Heart left ventricle (tissue), 16 donors: ENCODE data around the gene STN1. TPM values are rescaled to one million over a fixed set of nuclear protein-coding genes. Genes with fewer than 3 reads are reported as not detected.

ENCODE experiments used
- ATAC-seq, 4 donors: fragments of 200-7000 bp; cut with Tn5 transposase; one replicate each; pipeline ENCODE4 v1.9.1; 2020 to 2022; ENCODE audit warnings: moderate library complexity in 4 of 4, mild to moderate bottlenecking in 3 of 4, moderate number of reproducible peaks in 1 of 4
- DNase-seq, 5 donors: peaks; one replicate each; pipeline ENCODE4 v3.0.0-alpha.2; 2020
- H3K27ac ChIP-seq, 12 donors: fragments of 200-600 bp; sonication (generic) in 4 of 12; one replicate each; pipeline versions ENCODE4 v1.5.0 to v1.8.0; 2016 to 2022; ENCODE audit warnings: mild to moderate bottlenecking in 2 of 12
- H3K27me3 ChIP-seq, 9 donors: fragments of 200-600 bp; sonication (generic) in 2 of 9; one replicate each; pipeline versions ENCODE4 v1.5.1 to v1.8.0; 2016 to 2022; ENCODE audit warnings: mild to moderate bottlenecking in 3 of 9
- H3K36me3 ChIP-seq, 9 donors: fragments of 200-600 bp; sonication (generic) in 2 of 9; one replicate each; pipeline versions ENCODE4 v1.5.0 to v1.8.0; 2018 to 2022; ENCODE audit warnings: mild to moderate bottlenecking in 2 of 9
- H3K4me1 ChIP-seq, 12 donors: fragments of 200-600 bp; sonication (generic) in 4 of 12; one replicate each; pipeline versions ENCODE4 v1.5.0 to v1.8.0; 2016 to 2022; ENCODE audit warnings: mild to moderate bottlenecking in 3 of 12
- H3K4me3 ChIP-seq, 12 donors: fragments of 200-600 bp; sonication (generic) in 4 of 12; one replicate each; pipeline versions ENCODE4 v1.5.0 to v1.8.0; 2017 to 2022; ENCODE audit warnings: mild to moderate bottlenecking in 9 of 12, moderate library complexity in 4 of 12
- H3K9me3 ChIP-seq, 12 donors: fragments of 200-600 bp; sonication (generic) in 4 of 12; one replicate each; pipeline versions ENCODE4 v1.5.0 to v1.8.0; 2016 to 2022; ENCODE audit warnings: mild to moderate bottlenecking in 1 of 12
- POLR2A ChIP-seq, 2 donors: fragments of 450-650 bp; IDR thresholded peaks; one replicate each; pipeline ENCODE4 v1.6.1; 2017; ENCODE audit warnings: antibody characterized with exemption in 2 of 2, mild to moderate bottlenecking in 2 of 2, moderate library complexity in 2 of 2
- WGBS, 4 donors: extraction: QIAGEN DNeasy Blood & Tissue Kit in 2 of 4; methylation state at CpG; one replicate each; pipeline versions ENCODE4 v1.1.5 to v1.1.7; 2013 to 2018; 5-methylcytosine and 5-hydroxymethylcytosine counted together
- intact Hi-C, 10 donors: fragments of 100-400 bp; cut with DNase I; formaldehyde crosslinking; loops; one replicate each; pipeline versions ENCODE4 v1.11.1 to v1.14.2; 2022
- polyA plus RNA-seq, 2 donors: library from polyadenylated mRNA; stranded (reverse); fragments of 200-250 nt; gene quantifications; one replicate each; pipeline ENCODE4 v1.2.3, GENCODE V29; 2013
- total RNA-seq, 9 donors: library from RNA; depleted of rRNA in 2 of 9; stranded (reverse); fragments of >200 nt in 2 of 9; fragmentation: NEBNext Ultra II Directional in 3 of 9; extraction: Animal tissue kit (Norgen Biotek cat#: 25700) in 3 of 9; gene quantifications; one replicate each; pipeline versions ENCODE4 v1.1.0 to v1.2.4, GENCODE V29; 2016 to 2023
- TF ChIP-seq, protein P1 (sequence below), 12 donors: fragments of 200-600 bp; sonication (generic) in 4 of 12; IDR thresholded peaks; one replicate each; pipeline versions ENCODE4 v1.5.0 to v1.8.0; 2018 to 2022; ENCODE audit warnings: antibody characterized with exemption in 12 of 12, mild to moderate bottlenecking in 5 of 12
- donor health status: ischemic (EF 13 %, LVEDD 7.1; RV severe dilation, severe dysfunction).
- donor health status: healthy with polysubstance abuse.
- donor health status: DM: no; HTN: yes; CAD: no.
- donor health status: DM: no; HTN: no; CAD: no.
- donor health status: ischemic (EF 25% LVEDD 6.9; RV normal size, moderate dysfunction).
- donor health status: ischemic (EF 25% LVEDD 5.7; RV mildly dilated, moderate dysfunction).
- donor health status: healthy.
- donor health status: DM: yes; HTN: yes; CAD: no.
- donor health status: ischemic (EF 35%, LVEDD 5.7; RV mildly dilated, moderate dysfunction).
- donor health status: nonischemic (EF 11% LVEDD 7.7; RV severe dilation, severe dysfunction).
- donor health status: DM: yes; HTN: yes; CAD: no.
- donor health status: PGD.
- donor health status: ischemic (EF 29% LVEDD 5.4; RV normal size, mild dysfunction).
- donor health status: nonischemic (EF 23%, LVEDD 6.1; RV moderate dilation, normal function).

STN1 gene
- total and polyA plus RNA-seq, 11 donors, result 23.1 to 53.1 (median 32.7) TPM

DNA sequence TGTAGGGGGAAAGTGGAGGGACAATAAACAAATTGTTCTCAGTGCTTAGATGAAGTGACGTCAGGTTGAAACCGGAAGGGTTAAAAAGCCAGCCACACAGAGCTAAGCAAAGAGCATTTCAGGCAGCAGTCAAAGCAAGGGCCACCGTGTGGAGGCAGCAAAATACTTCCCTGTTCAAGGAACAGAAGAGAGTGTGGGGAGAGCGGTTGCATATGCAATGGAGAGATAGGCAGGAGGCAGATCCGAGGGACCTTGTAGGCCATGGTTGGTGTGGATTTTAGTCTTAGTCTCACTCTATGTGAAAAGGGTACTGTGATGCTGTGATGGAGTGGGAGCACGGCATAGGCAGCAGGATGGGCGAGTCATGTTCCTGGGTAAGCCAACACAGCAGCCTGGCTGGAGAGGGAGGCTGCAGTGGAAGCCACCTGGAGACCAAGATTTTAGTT is 3.8 kb upstream of the STN1 start:
- intact Hi-C loops, result loop anchor here in 3 of 10 donors (5.0 kb wide), 3 partner anchors 36 to 46 kb away; partner anchors contain the start of gene SLK (in 1 of the 3)
- Histone ChIP-seq H3K27me3 (no peaks in the 10 kb centered on the region), H3K27ac (no peak overlapping the region), H3K36me3 (no peaks in the 10 kb centered on the region), H3K4me3 (no peak overlapping the region), H3K4me1 (peaks cover 0 to 17% (median 12%) of the 10 kb centered on the region in 12 donors), H3K9me3 (no peaks in the 10 kb centered on the region)
- no peak for DNase-seq
- TF ChIP-seq, protein P1, sequence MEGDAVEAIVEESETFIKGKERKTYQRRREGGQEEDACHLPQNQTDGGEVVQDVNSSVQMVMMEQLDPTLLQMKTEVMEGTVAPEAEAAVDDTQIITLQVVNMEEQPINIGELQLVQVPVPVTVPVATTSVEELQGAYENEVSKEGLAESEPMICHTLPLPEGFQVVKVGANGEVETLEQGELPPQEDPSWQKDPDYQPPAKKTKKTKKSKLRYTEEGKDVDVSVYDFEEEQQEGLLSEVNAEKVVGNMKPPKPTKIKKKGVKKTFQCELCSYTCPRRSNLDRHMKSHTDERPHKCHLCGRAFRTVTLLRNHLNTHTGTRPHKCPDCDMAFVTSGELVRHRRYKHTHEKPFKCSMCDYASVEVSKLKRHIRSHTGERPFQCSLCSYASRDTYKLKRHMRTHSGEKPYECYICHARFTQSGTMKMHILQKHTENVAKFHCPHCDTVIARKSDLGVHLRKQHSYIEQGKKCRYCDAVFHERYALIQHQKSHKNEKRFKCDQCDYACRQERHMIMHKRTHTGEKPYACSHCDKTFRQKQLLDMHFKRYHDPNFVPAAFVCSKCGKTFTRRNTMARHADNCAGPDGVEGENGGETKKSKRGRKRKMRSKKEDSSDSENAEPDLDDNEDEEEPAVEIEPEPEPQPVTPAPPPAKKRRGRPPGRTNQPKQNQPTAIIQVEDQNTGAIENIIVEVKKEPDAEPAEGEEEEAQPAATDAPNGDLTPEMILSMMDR (IDR thresholded peaks at IDR 0.05), result peak in 1 of 12 donors; percentile 10
- no peak for TF ChIP-seq POLR2A (IDR thresholded peaks at IDR 0.05)
- ATAC-seq, result no peak
- 45 to 53% (median 48%) methylated on average over 7 of the region's 7 CpGs for WGBS, 4 donors

DNA sequence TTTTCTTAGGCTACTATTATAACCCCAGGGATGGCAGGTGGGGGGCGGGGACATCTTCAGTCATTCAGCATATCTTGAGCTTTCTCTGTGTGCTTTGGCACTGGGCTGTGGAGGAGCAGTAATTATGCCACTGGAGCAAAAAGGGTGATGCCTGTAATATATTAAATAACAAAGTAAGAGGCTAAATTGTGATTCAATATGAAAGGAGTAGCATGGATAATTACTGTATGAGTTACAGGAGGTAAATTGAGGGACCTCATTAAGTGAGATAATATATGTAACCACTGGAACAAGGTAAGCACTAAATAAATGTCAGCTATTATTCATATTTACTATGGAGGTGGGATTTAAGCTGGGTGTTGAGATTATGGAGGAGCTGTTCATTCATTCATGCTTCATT is 3.3 kb upstream of the STN1 start:
- ATAC-seq, result no peak
- no peak for TF ChIP-seq POLR2A (IDR thresholded peaks at IDR 0.05)
- TF ChIP-seq, protein P1 (IDR thresholded peaks at IDR 0.05), result no peak
- H3K9me3 ChIP-seq, result no peaks in the 10 kb centered on the region
- DNase-seq, result no peak
- H3K27me3 ChIP-seq, result no peaks in the 10 kb centered on the region
- H3K4me1 ChIP-seq, result peaks cover 0 to 22% (median 17%) of the 10 kb centered on the region in 12 donors
- no peaks in the 10 kb centered on the region for H3K36me3 ChIP-seq
- H3K4me3 ChIP-seq, result no peak overlapping the region
- intact Hi-C loops, result loop anchor here in 3 of 10 donors (5.0 kb wide), 3 partner anchors 36 to 46 kb away; partner anchors contain the start of gene SLK (in 1 of the 3)
- H3K27ac ChIP-seq, result no peak overlapping the region
- 95 to 98% (median 96%) methylated on average over 1 of the region's 1 CpG for WGBS, 4 donors

DNA sequence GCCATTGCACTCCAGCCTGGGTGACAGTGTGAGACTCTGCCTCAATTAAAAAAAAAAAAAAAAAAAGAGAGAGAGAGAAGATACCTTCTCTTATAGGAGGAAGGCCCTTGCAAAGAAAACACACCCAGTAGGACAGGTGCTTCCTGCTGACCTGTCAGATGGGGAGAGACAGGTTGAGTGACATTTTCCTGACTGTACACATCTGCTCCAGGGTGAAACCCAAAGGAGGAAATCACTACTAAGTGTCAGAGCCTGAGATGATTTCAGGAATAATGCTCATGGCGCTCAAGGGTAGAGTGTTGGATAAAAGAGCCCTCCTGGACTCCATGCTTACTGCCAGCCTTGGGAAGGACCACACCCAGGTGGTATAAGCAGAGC is 1.7 kb upstream of the STN1 start:
- Histone ChIP-seq H3K9me3 (peaks cover 0 to 4% (median 0%) of the 10 kb centered on the region in 12 donors), H3K27me3 (no peaks in the 10 kb centered on the region), H3K4me3 (no peak overlapping the region), H3K27ac (no peak overlapping the region), H3K36me3 (no peaks in the 10 kb centered on the region), H3K4me1 (peaks cover 0 to 35% (median 29%) of the 10 kb centered on the region in 12 donors)
- ATAC-seq (no peak), DNase-seq (no peak)
- 85 to 100% (median 98%) methylated on average over 1 of the region's 1 CpG for WGBS, 4 donors
- TF ChIP-seq POLR2A (IDR thresholded peaks at IDR 0.05), result no peak
- TF ChIP-seq, protein P1 (IDR thresholded peaks at IDR 0.05), result no peak
- intact Hi-C loops, result loop anchor here in 8 of 10 donors (2.0 to 10.0 kb wide), 7 partner anchors 38 to 205 kb away; partner anchors contain the start of genes SLK (in 5 of the 8) and SFR1 (in 2 of the 8)

DNA sequence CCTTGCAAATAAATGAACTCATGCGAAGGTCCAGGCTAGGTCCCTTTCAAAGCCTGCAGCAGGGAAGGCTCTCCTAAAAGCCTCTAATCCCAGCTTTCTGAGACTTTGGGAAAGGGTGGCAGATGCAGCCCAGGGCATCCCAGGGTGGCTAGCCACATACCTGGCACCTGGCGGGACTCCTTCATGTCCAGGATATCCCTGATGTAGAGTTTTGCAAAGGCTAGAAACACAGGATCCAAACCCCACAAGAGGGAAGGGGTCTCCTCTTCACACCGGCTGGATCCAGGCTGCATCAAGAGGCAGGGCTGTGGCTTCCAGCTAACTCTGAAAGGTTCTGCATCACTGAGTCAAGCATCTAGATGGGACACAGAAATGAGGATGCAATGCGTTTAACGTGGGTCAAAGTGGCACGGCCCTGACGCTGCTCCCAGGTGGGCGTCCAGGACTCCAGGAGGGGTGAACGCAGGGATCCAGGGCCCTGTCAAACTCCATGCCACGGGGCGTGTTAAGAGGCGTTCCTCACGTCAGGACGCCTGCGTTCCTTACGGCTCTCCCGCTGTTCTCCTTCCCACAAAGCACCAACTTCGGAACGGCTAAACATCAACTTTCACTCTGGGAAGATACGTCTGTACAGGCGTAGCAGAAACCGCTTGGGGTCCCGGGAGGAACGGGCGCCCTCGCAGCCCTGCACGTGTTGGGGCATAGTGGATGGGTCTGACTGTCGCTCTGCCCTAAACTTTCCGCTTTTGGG is 507 bp downstream of the STN1 start:
- WGBS, 4 donors, result 2 to 4% (median 3%) methylated on average over 22 to 29 of the region's 29 CpGs
- TF ChIP-seq, protein P1 (IDR thresholded peaks at IDR 0.05), result no peak
- TF ChIP-seq POLR2A (IDR thresholded peaks at IDR 0.05), result no peak
- peak; percentile 52 to 79 (median 64) for DNase-seq
- peaks cover 0 to 4% (median 0%) of the 10 kb centered on the region in 9 donors for H3K36me3 ChIP-seq
- peak overlapping the region; percentile 27 to 97 (median 74) for H3K4me3 ChIP-seq
- H3K9me3 ChIP-seq, result peaks cover 0 to 6% (median 0%) of the 10 kb centered on the region in 12 donors
- ATAC-seq, result peak; percentile 16 to 49 (median 44)
- H3K4me1 ChIP-seq, result peaks cover 0 to 50% (median 29%) of the 10 kb centered on the region in 12 donors
- intact Hi-C loops, result loop anchor here in 7 of 10 donors (1.0 to 10.0 kb wide), 10 partner anchors 9 to 207 kb away; partner anchors contain the start of genes SLK (in 6 of the 7) and SFR1 (in 3 of the 7)
- peak overlapping the region; percentile 87 to 100 (median 96) for H3K27ac ChIP-seq
- no peaks in the 10 kb centered on the region for H3K27me3 ChIP-seq
